MM.1S (cell line): ENCODE results near the gene S1PR1.

Experiments used
- CTCF ChIP-seq: fragments of 300-600 bp; sonication (generic); IDR thresholded peaks from 2 replicates; pipeline ENCODE4 v1.5.1; 2016; ENCODE audit warnings: antibody characterized with exemption, low read length, mixed read lengths
- EZH2 ChIP-seq: fragments of 300-600 bp; sonication (generic); optimal IDR thresholded peaks from 2 replicates; pipeline ENCODE3; 2017; ENCODE audit warnings: low read depth, mild to moderate bottlenecking, antibody characterized with exemption, low read length, mixed read lengths
- EZH2phosphoT487 ChIP-seq: fragments of 300-600 bp; sonication (generic); IDR thresholded peaks from 2 replicates; pipeline ENCODE4 v1.6.1; 2018; ENCODE audit warnings: antibody characterized with exemption, low read length

- TF ChIP-seq CTCF (no peak), EZH2 (no peak), EZH2phosphoT487 (no peak)
Measured at GRCh38 chr1:101207891-101208290, 28.9 kb upstream of the S1PR1 start.
